ENCODE results near the gene RARB. TPM values are rescaled to one million over a fixed set of nuclear protein-coding genes. Genes with fewer than 3 reads are reported as not detected.

Gene RARB
- total and polyA plus RNA-seq, 2 of the 13 experiments (the other 11 are each of a cell fraction or from before 2014, with no cell fraction given) = 0.16 TPM; not detected in 1

GRCh38 chr3:25416176-25416575 lies 11.9 kb upstream of the RARB start:
- no peaks in the 10 kb centered on the region for H3K79me2 ChIP-seq (ENCODE audit: insufficient read depth, low read length)
- no peaks in the 10 kb centered on the region for H4K20me1 ChIP-seq (ENCODE audit: insufficient read depth, low read length)
- intact Hi-C loops (cut with micrococcal nuclease; ENCODE audit: unreplicated experiment) = no loop called here
- H3K27ac ChIP-seq (ENCODE audit: extremely low read length, insufficient read depth, low read length) = no peak overlapping the region
- H3K9ac ChIP-seq (ENCODE audit: insufficient read depth, low read depth, low read length) = no peak overlapping the region
- H3K9me3 ChIP-seq (ENCODE audit: low read length) = no peaks in the 10 kb centered on the region
- WGBS (ENCODE audit: low lambda C conversion rate) = 54% methylated on average over 6 of the region's 6 CpGs
- H2AFZ ChIP-seq (ENCODE audit: low read length) = no peak overlapping the region
- DNase-seq (ENCODE audit: low spot score) = no peak
- FAIRE-seq = no peak
- H3K4me3 ChIP-seq (replicated peaks in 1 of 3; ENCODE audit: insufficient read depth in 1 of 3, low read depth in 2 of 3, low read length in 3 of 3) = no peak overlapping the region
- TF ChIP-seq MEIS2 (CRISPR knock-in tag; IDR thresholded peaks at IDR 0.05) = no peak
- no peak for TF ChIP-seq RXRB (CRISPR knock-in tag; IDR thresholded peaks at IDR 0.05; ENCODE audit: borderline replicate concordance)
- TF ChIP-seq HCFC1 (IDR thresholded peaks at IDR 0.05; ENCODE audit: low read depth, low read length) = no peak
- no peak for TF ChIP-seq CCDC6 (CRISPR knock-in tag; IDR thresholded peaks at IDR 0.05)
- no peak for TF ChIP-seq SRSF1 (optimal IDR thresholded peaks at IDR 0.05; ENCODE audit: low read depth, low read length)
- no peak for TF ChIP-seq ZNF451 (CRISPR knock-in tag; IDR thresholded peaks at IDR 0.05)
- TF ChIP-seq PRDM10 (CRISPR knock-in tag; IDR thresholded peaks at IDR 0.05; ENCODE audit: low read depth) = no peak
- no peak for TF ChIP-seq THAP11 (CRISPR knock-in tag; IDR thresholded peaks at IDR 0.05)
- TF ChIP-seq ZNF569 (CRISPR knock-in tag; IDR thresholded peaks at IDR 0.05; ENCODE audit: borderline replicate concordance) = no peak
- no peak for TF ChIP-seq ZNF660 (CRISPR knock-in tag; IDR thresholded peaks at IDR 0.05; ENCODE audit: borderline replicate concordance, low read depth)
- peaks cover 14% of the 10 kb centered on the region for H3K4me1 ChIP-seq (ENCODE audit: insufficient read depth, low read length)
- ChIA-PET CTCF (ENCODE audit: low intra/inter-chr PET ratio, low total read pairs) (no interaction called here), POLR2A (no interaction called here)
- no peak overlapping the region for H3K4me2 ChIP-seq (ENCODE audit: low read depth, low read length)
- ATAC-seq = no peak
- in situ Hi-C loops (cut with HindIII; ENCODE audit: extremely low pct_ligation_motif_present, low pct_unique_long_range_greater_than_20kb) = no loop called here
- H3K36me3 ChIP-seq (replicated peaks in 1 of 2; ENCODE audit: control insufficient read depth in 1 of 2, insufficient read depth in 2 of 2, low read length in 2 of 2) = no peaks in the 10 kb centered on the region
- no peaks in the 10 kb centered on the region for H3K27me3 ChIP-seq (ENCODE audit: control insufficient read depth in 1 of 2, insufficient read depth in 2 of 2, low read length in 2 of 2)
- BruUV-seq (replicated peaks) = no TSS peak

Measured in HepG2 (cell line).